Tibial artery (tissue), 4 donors: Measurements from ENCODE around the gene PSMD12.
"Not testable (repeated sequence)": the region's sequence is repeated elsewhere in the genome, so short reads cannot be mapped to it uniquely, and the experiment has no call there.

Source experiments
- DNase-seq, 2 donors: peaks; one replicate each; pipeline ENCODE4 v3.0.0-alpha.2; 2019
- H3K27ac ChIP-seq, 2 donors: fragments of 200-600 bp; sonication (generic) in 1 of 2; 1 replicate in 1 of 2; 2 replicates in 1 of 2; pipeline ENCODE4 v1.5.1; 2018 to 2019; ENCODE audit warnings: mild to moderate bottlenecking in 1 of 2
- H3K27me3 ChIP-seq, 2 donors: fragments of 200-600 bp; sonication (generic) in 1 of 2; one replicate each; pipeline versions ENCODE4 v1.5.1 to v1.6.0; 2016 to 2019
- H3K36me3 ChIP-seq, 3 donors: fragments of 200-600 bp; sonication (generic) in 2 of 3; one replicate each; pipeline ENCODE4 v1.5.1; 2016 to 2019; ENCODE audit warnings: mild to moderate bottlenecking in 2 of 3
- H3K4me1 ChIP-seq, 4 donors: fragments of 200-600 bp; sonication (generic) in 2 of 4; 1 replicate in 3 of 4; 2 replicates in 1 of 4; pipeline ENCODE4 v1.5.1; 2016 to 2019
- H3K4me3 ChIP-seq, 2 donors: fragments of 200-600 bp; sonication (generic) in 1 of 2; 1 replicate in 1 of 2; 2 replicates in 1 of 2; pipeline ENCODE4 v1.5.1; 2018 to 2019; ENCODE audit warnings: mild to moderate bottlenecking in 2 of 2
- H3K9me3 ChIP-seq, 3 donors: fragments of 200-600 bp; sonication (generic) in 1 of 3; one replicate each; pipeline ENCODE4 v1.5.1; 2016 to 2019
- CTCF ChIP-seq, 2 experiments: fragments of 200-600 bp in 1 of 2; fragments of 450-650 bp in 1 of 2; IDR thresholded peaks; one replicate each; pipeline ENCODE4 v1.5.1; 2017 to 2019; ENCODE audit warnings: antibody characterized with exemption in 2 of 2, mild to moderate bottlenecking in 1 of 2, moderate library complexity in 1 of 2
- intact Hi-C: fragments of 100-400 bp; cut with DNase I; formaldehyde crosslinking; loops from one replicate; pipeline ENCODE4 v1.15.0; 2023; ENCODE audit warnings: low total_unique reads

The PSMD12 gene

GRCh38 chr17:67328026-67328425 lies 38.4 kb downstream of the PSMD12 start:
- Histone ChIP-seq H3K27ac (no peak overlapping the region), H3K4me1 (no peaks in the 10 kb centered on the region), H3K27me3 (no peaks in the 10 kb centered on the region), H3K9me3 (no peaks in the 10 kb centered on the region), H3K36me3 (no peaks in the 10 kb centered on the region), H3K4me3 (no peak overlapping the region)
- no peak for DNase-seq
- TF ChIP-seq CTCF (IDR thresholded peaks at IDR 0.05), result no peak
- intact Hi-C loops, result no loop called here

GRCh38 chr17:67326959-67327745 lies 39.2 kb downstream of the PSMD12 start:
- H3K4me3 ChIP-seq, H3K36me3 ChIP-seq, H3K9me3 ChIP-seq, DNase-seq, intact Hi-C loops, H3K27me3 ChIP-seq, H3K4me1 ChIP-seq, H3K27ac ChIP-seq: not testable (repeated sequence)

GRCh38 chr17:67326440-67326839 lies 39.9 kb downstream of the PSMD12 start:
- H3K36me3 ChIP-seq, result no peaks in the 10 kb centered on the region
- intact Hi-C loops, result no loop called here
- TF ChIP-seq CTCF (IDR thresholded peaks at IDR 0.05), result no peak
- H3K9me3 ChIP-seq, result no peaks in the 10 kb centered on the region
- H3K27ac ChIP-seq, result no peak overlapping the region
- H3K4me3 ChIP-seq, result no peak overlapping the region
- H3K4me1 ChIP-seq, result no peaks in the 10 kb centered on the region
- H3K27me3 ChIP-seq, result no peaks in the 10 kb centered on the region
- DNase-seq, result no peak

GRCh38 chr17:67324330-67324729 lies 42.0 kb downstream of the PSMD12 start:
- H3K4me3 ChIP-seq, result no peak overlapping the region
- H3K36me3 ChIP-seq, result no peaks in the 10 kb centered on the region
- no peaks in the 10 kb centered on the region for H3K9me3 ChIP-seq
- no peaks in the 10 kb centered on the region for H3K4me1 ChIP-seq
- H3K27ac ChIP-seq, result no peak overlapping the region
- TF ChIP-seq CTCF (IDR thresholded peaks at IDR 0.05), result no peak
- no peak for DNase-seq
- H3K27me3 ChIP-seq, result no peaks in the 10 kb centered on the region
- intact Hi-C loops, result no loop called here

GRCh38 chr17:67323445-67323844 lies 42.9 kb downstream of the PSMD12 start:
- Histone ChIP-seq H3K4me3 (no peak overlapping the region), H3K36me3 (no peaks in the 10 kb centered on the region), H3K4me1 (no peaks in the 10 kb centered on the region), H3K27me3 (no peaks in the 10 kb centered on the region), H3K27ac (no peak overlapping the region), H3K9me3 (no peaks in the 10 kb centered on the region)
- intact Hi-C loops, result no loop called here
- DNase-seq, result no peak
- TF ChIP-seq CTCF (IDR thresholded peaks at IDR 0.05), result no peak

GRCh38 chr17:67322042-67322787 lies 44.2 kb downstream of the PSMD12 start:
- TF ChIP-seq CTCF (IDR thresholded peaks at IDR 0.05), result no peak
- intact Hi-C loops, result no loop called here
- H3K9me3 ChIP-seq, result no peaks in the 10 kb centered on the region

GRCh38 chr17:67321486-67321885 lies 44.9 kb downstream of the PSMD12 start:
- H3K9me3 ChIP-seq, DNase-seq, H3K36me3 ChIP-seq, H3K27ac ChIP-seq, intact Hi-C loops, H3K4me1 ChIP-seq, H3K4me3 ChIP-seq, H3K27me3 ChIP-seq: not testable (repeated sequence)

More at GRCh38 chr17:67322042-67322787, 44.2 kb downstream of the PSMD12 start:
- no peaks in the 10 kb centered on the region for H3K27me3 ChIP-seq
- no peaks in the 10 kb centered on the region for H3K36me3 ChIP-seq
- no peaks in the 10 kb centered on the region for H3K4me1 ChIP-seq
- no peak overlapping the region for H3K27ac ChIP-seq
- DNase-seq, result no peak
- H3K4me3 ChIP-seq, result no peak overlapping the region
